ENCODE results near the gene RACK1.

DNA sequence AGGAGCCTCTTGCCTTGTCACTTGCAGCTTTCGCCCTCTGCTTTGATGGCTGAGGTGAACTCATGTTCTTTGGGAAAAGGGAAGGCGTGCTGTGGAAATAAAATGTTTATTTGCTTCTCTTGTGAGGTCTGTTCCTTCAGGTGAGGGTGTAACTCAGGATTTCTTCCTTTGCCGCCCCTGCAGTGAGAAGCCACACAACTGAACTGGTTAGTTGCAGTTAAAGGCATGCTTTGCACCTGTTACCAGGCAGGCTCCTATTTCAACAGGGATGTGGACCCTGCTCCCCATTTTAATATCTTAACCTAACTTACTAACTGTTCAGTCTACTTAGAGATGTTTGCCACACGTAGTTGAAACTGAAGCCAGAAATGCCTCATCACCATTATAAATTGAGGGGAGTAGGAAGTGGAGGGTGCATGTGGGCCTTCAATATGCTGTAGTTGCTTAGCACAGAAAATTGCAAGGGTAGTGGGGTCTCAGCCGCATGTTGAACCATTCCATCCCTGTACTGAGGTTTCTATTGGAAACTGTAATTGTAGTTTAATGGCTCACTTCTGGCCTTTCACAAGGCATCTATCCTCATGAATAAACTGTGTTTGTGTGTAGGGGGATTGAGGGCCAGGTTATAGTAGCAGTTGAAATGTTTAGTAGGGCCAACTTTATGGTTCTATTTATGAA lies 7.9 kb downstream of the RACK1 start:
- TF ChIP-seq, protein P1, sequence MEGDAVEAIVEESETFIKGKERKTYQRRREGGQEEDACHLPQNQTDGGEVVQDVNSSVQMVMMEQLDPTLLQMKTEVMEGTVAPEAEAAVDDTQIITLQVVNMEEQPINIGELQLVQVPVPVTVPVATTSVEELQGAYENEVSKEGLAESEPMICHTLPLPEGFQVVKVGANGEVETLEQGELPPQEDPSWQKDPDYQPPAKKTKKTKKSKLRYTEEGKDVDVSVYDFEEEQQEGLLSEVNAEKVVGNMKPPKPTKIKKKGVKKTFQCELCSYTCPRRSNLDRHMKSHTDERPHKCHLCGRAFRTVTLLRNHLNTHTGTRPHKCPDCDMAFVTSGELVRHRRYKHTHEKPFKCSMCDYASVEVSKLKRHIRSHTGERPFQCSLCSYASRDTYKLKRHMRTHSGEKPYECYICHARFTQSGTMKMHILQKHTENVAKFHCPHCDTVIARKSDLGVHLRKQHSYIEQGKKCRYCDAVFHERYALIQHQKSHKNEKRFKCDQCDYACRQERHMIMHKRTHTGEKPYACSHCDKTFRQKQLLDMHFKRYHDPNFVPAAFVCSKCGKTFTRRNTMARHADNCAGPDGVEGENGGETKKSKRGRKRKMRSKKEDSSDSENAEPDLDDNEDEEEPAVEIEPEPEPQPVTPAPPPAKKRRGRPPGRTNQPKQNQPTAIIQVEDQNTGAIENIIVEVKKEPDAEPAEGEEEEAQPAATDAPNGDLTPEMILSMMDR (conservative IDR thresholded peaks at IDR 0.05; ENCODE audit: low read length), result no peak
- TF ChIP-seq EZH2phosphoT487 (IDR thresholded peaks at IDR 0.05; ENCODE audit: borderline replicate concordance, low read depth, low read length), result no peak
